GM06990 (cell line): ENCODE data around the gene MAP3K8.

Experiments used
- DNase-seq: peaks from one replicate; pipeline ENCODE4 v3.0.0-alpha.2; 2011; ENCODE audit not compliant: insufficient read length; ENCODE audit errors: extremely low read depth
- H3K27me3 ChIP-seq: replicated peaks from 2 replicates; pipeline ENCODE4 v1.6.0; 2011; ENCODE audit warnings: low read length; ENCODE audit not compliant: control insufficient read depth, insufficient read depth
- H3K36me3 ChIP-seq: 2 replicates; pipeline ENCODE4 v1.5.1; 2011; ENCODE audit warnings: low read length; ENCODE audit not compliant: control insufficient read depth, insufficient read depth
- H3K4me3 ChIP-seq: replicated peaks from 2 replicates; pipeline ENCODE4 v1.5.1; 2011; ENCODE audit warnings: low read depth, mild to moderate bottlenecking, control low read depth, low read length
- TF ChIP-seq, protein P1 (sequence below): IDR thresholded peaks from 2 replicates; pipeline ENCODE4 v1.5.1; 2011; ENCODE audit warnings: low read length, control low read depth, mild to moderate bottlenecking, inconsistent platforms; ENCODE audit not compliant: insufficient read depth, poor library complexity, severe bottlenecking

The MAP3K8 gene

DNA sequence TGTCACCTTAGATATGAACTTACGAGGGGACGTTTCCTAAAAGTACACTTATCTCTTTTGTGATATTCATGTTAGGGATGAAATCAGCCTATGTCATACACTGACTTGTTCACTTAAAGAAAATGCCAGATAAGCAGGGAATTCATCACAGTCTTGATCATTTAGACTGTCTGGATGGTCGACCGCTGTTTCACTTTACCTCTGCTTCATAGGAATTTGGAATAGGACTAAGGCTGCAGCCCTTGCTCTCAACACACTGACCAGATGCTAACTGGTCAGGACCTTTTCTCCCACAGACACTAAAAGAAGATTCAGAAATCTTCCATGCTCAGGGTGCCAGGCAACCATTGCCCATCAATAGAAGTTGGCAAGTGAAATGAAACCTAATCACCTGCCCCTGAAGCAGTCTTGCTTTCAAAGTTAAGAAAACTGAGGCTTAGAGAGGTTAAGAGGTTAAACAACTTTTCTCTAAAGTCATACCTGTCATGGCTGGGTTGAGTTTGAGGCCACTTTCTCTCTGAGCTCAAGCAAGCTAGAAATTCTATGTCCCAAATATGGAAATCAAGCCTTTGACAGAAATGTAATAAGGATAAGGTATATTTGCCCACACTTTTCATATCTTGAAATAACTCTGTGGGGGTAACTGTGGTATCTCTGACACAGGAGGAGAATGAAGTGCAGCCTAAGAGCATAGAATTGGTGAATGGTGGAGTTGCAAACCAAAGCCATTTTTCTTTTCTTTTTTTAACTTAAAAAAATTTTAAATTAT lies 77.1 kb downstream of the MAP3K8 start:
- no peak for DNase-seq
- Histone ChIP-seq H3K36me3 (no peaks in the 10 kb centered on the region), H3K4me3 (no peak overlapping the region), H3K27me3 (no peaks in the 10 kb centered on the region)
- TF ChIP-seq, protein P1, sequence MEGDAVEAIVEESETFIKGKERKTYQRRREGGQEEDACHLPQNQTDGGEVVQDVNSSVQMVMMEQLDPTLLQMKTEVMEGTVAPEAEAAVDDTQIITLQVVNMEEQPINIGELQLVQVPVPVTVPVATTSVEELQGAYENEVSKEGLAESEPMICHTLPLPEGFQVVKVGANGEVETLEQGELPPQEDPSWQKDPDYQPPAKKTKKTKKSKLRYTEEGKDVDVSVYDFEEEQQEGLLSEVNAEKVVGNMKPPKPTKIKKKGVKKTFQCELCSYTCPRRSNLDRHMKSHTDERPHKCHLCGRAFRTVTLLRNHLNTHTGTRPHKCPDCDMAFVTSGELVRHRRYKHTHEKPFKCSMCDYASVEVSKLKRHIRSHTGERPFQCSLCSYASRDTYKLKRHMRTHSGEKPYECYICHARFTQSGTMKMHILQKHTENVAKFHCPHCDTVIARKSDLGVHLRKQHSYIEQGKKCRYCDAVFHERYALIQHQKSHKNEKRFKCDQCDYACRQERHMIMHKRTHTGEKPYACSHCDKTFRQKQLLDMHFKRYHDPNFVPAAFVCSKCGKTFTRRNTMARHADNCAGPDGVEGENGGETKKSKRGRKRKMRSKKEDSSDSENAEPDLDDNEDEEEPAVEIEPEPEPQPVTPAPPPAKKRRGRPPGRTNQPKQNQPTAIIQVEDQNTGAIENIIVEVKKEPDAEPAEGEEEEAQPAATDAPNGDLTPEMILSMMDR: no peak
